Central memory CD8-positive, alpha-beta T cell (primary cell): ENCODE data around the gene TBC1D12.

Experiments used
- ATAC-seq: fragments of 150-1000 bp; cut with Tn5 transposase; replicated peaks from 2 replicates; pipeline ENCODE4 v1.10.0; 2022; ENCODE audit warnings: mild to moderate bottlenecking, moderate FRiP score, moderate number of reproducible peaks; ENCODE audit not compliant: poor library complexity, severe bottlenecking; ENCODE audit errors: extremely low read depth
- DNase-seq, 2 donors: peaks; one replicate each; pipeline ENCODE4 v3.0.0; 2021; ENCODE audit warnings: low spot score in 2 of 2
- H3K27ac Mint-ChIP-seq: one replicate; pipeline ENCODE4 v1.8.0; 2022; ENCODE audit warnings: low read depth, mild to moderate bottlenecking, moderate library complexity, mixed read lengths
- H3K27me3 Mint-ChIP-seq: one replicate; pipeline ENCODE4 v1.8.0; 2022; ENCODE audit warnings: mixed read lengths
- H3K36me3 Mint-ChIP-seq: one replicate; pipeline ENCODE4 v1.8.0; 2022; ENCODE audit warnings: mild to moderate bottlenecking, moderate library complexity, mixed read lengths; ENCODE audit not compliant: insufficient read depth
- H3K4me1 Mint-ChIP-seq: one replicate; pipeline ENCODE4 v1.8.0; 2022; ENCODE audit warnings: mixed read lengths
- H3K4me3 Mint-ChIP-seq: one replicate; pipeline ENCODE4 v1.8.0; 2022; ENCODE audit warnings: mild to moderate bottlenecking, moderate library complexity, mixed read lengths
- H3K9me3 Mint-ChIP-seq: one replicate; pipeline ENCODE4 v1.8.0; 2022; ENCODE audit warnings: mixed read lengths

The TBC1D12 gene

DNA sequence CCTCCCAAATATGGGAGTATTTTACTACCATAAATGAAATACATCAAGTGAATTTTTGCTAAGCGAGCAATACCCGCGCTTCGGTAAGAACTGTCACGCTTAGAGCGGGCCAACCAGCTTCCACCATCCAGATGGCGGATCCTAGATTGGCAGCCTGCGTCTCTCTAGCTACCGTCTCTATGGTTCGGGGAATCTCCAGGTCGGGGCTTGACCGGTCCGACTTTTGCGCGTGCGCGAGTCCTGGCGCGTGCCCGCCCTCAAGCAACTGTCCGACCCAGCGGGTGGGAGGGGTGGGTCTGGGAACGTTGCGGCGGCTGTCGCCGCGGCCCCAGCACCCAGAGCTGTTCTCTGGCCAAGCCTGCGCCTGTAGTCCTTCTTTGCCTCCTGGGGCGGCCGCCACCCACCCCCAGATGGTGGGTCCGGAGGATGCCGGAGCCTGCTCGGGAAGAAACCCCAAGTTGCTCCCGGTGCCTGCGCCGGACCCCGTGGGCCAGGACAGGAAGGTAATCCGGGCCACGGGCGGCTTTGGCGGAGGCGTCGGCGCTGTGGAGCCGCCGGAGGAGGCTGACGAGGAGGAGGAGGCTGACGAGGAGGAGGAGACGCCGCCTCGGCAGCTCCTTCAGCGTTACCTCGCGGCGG lies at the start of gene TBC1D12:
Gene TBC1D12, plus strand, starts transcription at position 338 of the 639 bp plus-strand sequence. Its CDS starts 73 bp downstream, at position 411.
- Mint-ChIP-seq H3K4me1 (peaks cover 10% of the 10 kb centered on the region), H3K27ac (no peak within 1 kb of the TSS), H3K9me3 (no peaks in the 10 kb centered on the region), H3K27me3 (peaks cover 85% of the 10 kb centered on the region), H3K4me3 (peak within 1 kb of the TSS; percentile 70), H3K36me3 (no peaks in the 10 kb centered on the region)
- peak; percentile 17 for ATAC-seq
- DNase-seq: no peak

DNA sequence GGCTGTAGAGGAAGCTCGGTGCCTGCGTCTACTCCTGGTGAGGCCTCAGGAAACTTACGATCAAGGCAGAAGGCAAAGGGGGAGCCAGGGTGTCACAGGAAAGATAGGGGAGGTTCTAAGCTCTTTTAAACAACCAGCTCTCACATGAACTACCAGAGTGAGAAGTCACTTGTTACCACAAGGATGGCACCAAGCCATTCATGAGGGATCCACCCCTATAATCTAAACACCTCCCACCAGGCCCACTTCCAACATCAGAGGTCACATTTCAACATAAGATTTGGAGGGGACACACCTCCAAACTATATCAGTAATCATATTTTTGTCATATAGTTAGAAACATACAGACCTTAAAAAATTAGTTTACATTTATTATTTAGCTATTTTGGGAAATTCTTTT lies 49.0 kb upstream of the TBC1D12 start:
- DNase-seq (no peak), ATAC-seq (no peak)
- Mint-ChIP-seq H3K9me3 (no peaks in the 10 kb centered on the region), H3K4me1 (peaks cover 11% of the 10 kb centered on the region), H3K4me3 (no peak overlapping the region), H3K27ac (no peak overlapping the region), H3K27me3 (no peaks in the 10 kb centered on the region), H3K36me3 (peaks cover 42% of the 10 kb centered on the region)

DNA sequence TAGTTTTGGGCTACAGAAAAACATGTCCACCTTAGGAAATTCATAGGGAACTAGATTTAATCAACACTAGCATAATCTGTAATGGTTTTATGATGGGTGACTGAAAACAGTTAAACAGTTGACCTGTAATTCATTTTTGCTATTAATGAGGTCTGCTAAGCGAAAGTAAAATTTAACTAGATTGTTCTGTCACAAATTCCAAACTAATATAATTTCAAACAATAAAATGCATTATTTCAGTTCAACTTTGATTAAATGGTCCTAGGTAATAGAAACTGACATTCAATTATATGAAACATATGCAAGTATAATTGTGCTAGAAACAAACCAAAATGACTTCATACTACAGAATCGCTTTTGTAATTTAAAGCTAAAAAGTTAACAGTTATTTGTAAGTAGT lies 46.5 kb upstream of the TBC1D12 start:
- no peak overlapping the region for H3K4me3 Mint-ChIP-seq
- DNase-seq: no peak
- H3K27me3 Mint-ChIP-seq: no peaks in the 10 kb centered on the region
- H3K4me1 Mint-ChIP-seq: peaks cover 28% of the 10 kb centered on the region
- no peak overlapping the region for H3K27ac Mint-ChIP-seq
- peaks cover 41% of the 10 kb centered on the region for H3K36me3 Mint-ChIP-seq
- ATAC-seq: no peak
- H3K9me3 Mint-ChIP-seq: no peaks in the 10 kb centered on the region

DNA sequence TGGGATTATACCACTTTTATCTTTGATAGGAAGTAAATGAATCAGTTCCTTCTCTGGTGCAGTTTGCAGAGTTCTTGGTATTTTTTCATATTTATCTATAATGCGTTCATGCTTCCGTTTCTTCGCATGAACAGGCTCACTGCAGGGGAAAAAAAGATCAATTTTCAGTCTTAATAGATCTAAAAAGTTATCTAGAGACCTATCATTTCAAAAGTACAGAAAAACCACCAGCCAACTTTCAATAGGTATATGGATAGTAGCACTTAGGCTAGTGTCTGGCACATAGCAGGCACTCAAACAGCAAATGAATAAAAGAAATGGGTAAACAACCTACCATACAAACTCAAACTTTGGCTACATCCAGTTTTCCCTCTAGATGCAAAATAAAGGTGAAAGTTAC lies 45.1 kb upstream of the TBC1D12 start:
- peaks cover 29% of the 10 kb centered on the region for H3K4me1 Mint-ChIP-seq
- H3K4me3 Mint-ChIP-seq: no peak overlapping the region
- H3K27ac Mint-ChIP-seq: no peak overlapping the region
- ATAC-seq (no peak), DNase-seq (no peak)
- H3K9me3 Mint-ChIP-seq: no peaks in the 10 kb centered on the region
- no peaks in the 10 kb centered on the region for H3K27me3 Mint-ChIP-seq
- H3K36me3 Mint-ChIP-seq: peaks cover 33% of the 10 kb centered on the region

DNA sequence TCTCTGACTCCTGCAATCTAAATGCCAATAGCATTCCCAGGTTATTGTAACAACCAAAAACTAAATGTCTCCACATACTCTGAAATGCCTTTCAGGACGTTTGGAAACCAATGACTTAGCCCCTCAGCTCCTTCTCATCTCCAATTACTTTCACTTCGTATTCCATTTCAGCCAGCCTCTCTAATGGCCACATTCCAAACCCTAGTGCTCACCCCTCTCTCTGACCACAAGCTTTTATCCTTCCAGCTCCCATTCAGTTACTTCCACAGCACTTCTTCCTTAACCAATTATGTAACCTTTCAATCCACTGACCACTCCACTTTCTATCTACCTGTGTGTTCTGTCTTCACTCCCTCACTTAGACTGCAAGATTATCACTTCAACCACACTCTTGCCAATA lies 43.9 kb upstream of the TBC1D12 start:
- Mint-ChIP-seq H3K4me1 (peaks cover 37% of the 10 kb centered on the region), H3K9me3 (no peaks in the 10 kb centered on the region), H3K36me3 (peaks cover 33% of the 10 kb centered on the region), H3K27ac (peak overlapping the region; percentile 2), H3K4me3 (no peak overlapping the region), H3K27me3 (no peaks in the 10 kb centered on the region)
- DNase-seq (no peak), ATAC-seq (no peak)

DNA sequence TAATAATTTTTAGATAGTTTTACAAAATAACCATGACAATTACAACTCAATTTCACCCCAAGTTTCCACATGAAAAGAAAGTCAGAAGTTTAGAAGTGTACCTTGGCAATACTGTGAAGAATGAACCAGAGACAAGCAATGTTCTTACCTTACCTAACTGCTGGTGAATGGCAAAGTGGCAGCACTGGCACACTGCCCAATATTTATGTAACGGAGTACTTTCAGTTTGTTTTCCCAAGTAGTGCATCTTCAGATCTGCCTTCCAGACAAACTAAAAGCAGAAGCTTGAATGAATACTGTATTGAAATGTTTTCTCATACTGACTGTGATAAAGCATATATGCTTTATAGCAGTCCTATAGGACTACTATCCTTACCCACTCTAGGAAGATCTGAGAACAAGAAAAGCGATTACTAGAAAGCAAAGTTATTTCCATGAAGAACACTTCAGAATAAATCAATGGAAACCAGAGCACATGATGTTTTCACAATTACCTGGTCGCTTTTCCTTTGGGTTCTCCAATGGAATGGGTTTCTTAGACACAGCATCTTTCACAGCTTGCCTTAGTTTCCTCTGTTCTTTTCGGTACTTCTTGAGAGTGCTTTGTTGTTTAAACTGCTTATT lies 41.1 kb upstream of the TBC1D12 start:
- H3K27ac Mint-ChIP-seq: peak overlapping the region; percentile 99
- DNase-seq: no peak
- no peak for ATAC-seq
- H3K36me3 Mint-ChIP-seq: peaks cover 26% of the 10 kb centered on the region
- peak overlapping the region; percentile 94 for H3K4me3 Mint-ChIP-seq
- no peaks in the 10 kb centered on the region for H3K9me3 Mint-ChIP-seq
- H3K27me3 Mint-ChIP-seq: no peaks in the 10 kb centered on the region
- peaks cover 37% of the 10 kb centered on the region for H3K4me1 Mint-ChIP-seq

DNA sequence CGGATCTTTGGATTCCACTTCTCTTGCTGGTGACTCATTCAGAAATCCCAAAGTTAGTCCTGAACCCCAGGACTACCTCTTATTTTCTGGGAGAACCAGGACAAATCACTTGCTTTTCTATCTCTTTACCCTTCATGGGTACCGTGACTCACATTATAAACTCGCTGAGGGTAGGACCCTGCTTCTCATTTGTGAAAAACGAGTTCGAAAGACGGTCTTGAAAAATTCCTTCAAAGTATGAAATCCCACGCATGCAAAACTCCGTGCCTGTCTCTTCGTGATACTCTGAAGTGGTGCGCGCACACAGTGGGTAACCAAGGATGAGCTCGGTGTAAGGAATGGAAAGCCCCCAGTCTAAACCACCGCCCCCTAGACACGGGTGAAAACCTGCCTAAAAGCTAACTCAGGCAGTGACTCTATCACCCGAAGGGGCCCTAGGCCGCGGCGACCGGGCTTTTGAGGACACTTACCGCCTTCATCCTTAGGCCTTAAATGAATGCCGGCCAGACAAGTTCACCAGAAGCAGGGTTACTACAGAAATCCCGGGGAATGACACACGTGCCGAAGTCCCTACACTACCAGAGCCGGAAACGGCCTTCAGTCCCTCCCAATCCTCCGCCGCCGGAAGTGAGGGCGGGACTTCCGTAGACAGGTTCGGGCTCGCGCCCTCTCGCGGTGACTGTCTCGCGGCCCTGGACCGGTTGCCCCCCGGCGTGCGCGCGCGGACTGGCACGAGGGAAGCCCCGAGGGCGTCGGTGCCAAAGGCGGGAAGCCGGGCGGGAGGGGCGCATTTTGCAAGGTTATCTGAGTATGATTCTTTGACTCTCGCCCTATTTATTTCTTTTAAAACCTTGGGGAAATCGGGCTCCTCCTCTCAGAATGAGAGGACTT lies 39.7 kb upstream of the TBC1D12 start, which contains the start of gene NOC3L:
Gene NOC3L, minus strand, starts transcription at position 580 of the 891 bp plus-strand sequence. Its CDS starts 101 bp downstream, at position 479.
- peak; percentile 91 for ATAC-seq
- Mint-ChIP-seq H3K27ac (peak within 1 kb of the TSS; percentile 99), H3K36me3 (peaks cover 21% of the 10 kb centered on the region), H3K4me3 (peak within 1 kb of the TSS; percentile 94), H3K4me1 (peaks cover 33% of the 10 kb centered on the region), H3K27me3 (no peaks in the 10 kb centered on the region), H3K9me3 (no peaks in the 10 kb centered on the region)
- peak; percentile 89 to 95 for DNase-seq

DNA sequence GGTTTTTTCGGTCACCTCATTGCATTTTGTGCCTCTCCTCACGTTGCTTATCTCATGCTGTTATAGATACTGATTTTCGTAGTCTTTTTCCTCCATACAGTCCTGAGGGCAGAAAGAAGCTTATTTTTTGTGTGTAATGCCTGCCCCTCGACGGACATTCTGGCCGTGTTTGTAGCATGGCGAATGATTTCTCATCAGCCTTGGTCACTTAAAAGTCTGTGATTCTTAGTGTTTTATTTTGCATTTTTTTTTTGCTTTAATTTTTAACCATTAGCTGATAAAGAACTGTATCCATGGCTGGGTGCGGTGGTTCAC lies 39.1 kb upstream of the TBC1D12 start:
- peak overlapping the region; percentile 99 for H3K27ac Mint-ChIP-seq
- ATAC-seq (peak; percentile 15), DNase-seq (no peak)
- H3K4me1 Mint-ChIP-seq: peaks cover 27% of the 10 kb centered on the region
- peak overlapping the region; percentile 94 for H3K4me3 Mint-ChIP-seq
- H3K36me3 Mint-ChIP-seq: peaks cover 21% of the 10 kb centered on the region
- no peaks in the 10 kb centered on the region for H3K27me3 Mint-ChIP-seq
- H3K9me3 Mint-ChIP-seq: no peaks in the 10 kb centered on the region

DNA sequence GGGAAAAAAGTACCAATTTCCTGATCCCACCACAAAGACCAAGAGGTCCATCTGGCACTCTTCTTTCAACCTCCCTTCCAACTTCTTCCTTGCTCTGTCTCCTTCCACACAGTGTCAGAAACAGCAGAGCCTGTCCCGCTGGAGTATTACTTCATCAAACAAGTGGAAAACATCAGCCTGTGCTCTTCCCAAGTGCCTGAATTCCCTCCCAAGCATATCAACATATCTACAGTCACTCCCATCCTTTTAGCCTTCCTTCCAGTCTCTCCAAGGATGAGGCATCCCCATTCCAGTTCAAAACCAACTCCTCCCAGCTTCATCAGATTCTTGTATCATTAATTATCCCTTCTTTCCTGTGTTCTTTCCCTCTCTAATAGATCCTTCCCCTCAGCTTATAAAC lies 37.9 kb upstream of the TBC1D12 start:
- ATAC-seq: no peak
- H3K27ac Mint-ChIP-seq: no peak overlapping the region
- no peak overlapping the region for H3K4me3 Mint-ChIP-seq
- no peaks in the 10 kb centered on the region for H3K9me3 Mint-ChIP-seq
- H3K36me3 Mint-ChIP-seq: peaks cover 13% of the 10 kb centered on the region
- peaks cover 2% of the 10 kb centered on the region for H3K27me3 Mint-ChIP-seq
- H3K4me1 Mint-ChIP-seq: peaks cover 19% of the 10 kb centered on the region
- no peak for DNase-seq

DNA sequence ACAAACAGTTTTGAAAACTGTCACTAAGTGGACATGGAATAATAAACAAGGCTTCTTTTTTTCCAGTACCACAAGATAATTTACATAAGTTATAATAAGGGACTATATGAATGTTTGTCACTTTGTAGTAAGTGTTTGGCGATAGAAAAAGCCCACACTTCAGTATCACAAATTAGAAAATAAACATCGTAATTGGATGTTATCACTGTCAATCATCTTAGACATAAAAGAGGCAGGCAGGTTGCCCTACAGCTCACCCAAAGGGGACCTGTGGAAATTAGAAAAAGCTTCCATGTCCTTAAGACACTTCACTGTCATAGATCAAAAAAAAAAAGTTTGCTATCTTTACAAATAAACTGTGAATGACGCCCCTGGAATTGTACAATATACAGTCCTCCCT lies 36.0 kb upstream of the TBC1D12 start:
- ATAC-seq (no peak), DNase-seq (no peak)
- H3K27ac Mint-ChIP-seq: no peak overlapping the region
- no peak overlapping the region for H3K4me3 Mint-ChIP-seq
- peaks cover 9% of the 10 kb centered on the region for H3K4me1 Mint-ChIP-seq
- no peaks in the 10 kb centered on the region for H3K9me3 Mint-ChIP-seq
- peaks cover 8% of the 10 kb centered on the region for H3K36me3 Mint-ChIP-seq
- H3K27me3 Mint-ChIP-seq: peaks cover 14% of the 10 kb centered on the region

DNA sequence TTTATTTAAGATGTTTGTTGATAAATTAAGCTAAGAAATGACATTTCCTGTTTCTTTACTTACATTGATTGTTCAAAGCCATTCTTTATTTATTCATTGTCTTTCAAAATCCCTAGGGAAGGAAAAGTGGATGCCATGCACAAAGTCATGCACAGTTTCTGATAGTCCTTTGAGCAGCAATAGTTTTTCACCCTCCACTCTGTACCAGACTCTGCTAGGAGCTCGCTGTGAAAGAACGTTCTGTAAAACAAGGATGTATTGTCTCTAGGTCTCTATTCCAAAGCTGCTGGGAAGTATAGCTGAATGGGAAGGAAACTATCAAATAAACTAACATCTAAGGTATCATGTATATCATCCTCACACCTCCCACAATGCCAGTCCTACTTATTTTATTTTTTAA lies 31.8 kb upstream of the TBC1D12 start:
- Mint-ChIP-seq H3K27ac (no peak overlapping the region), H3K27me3 (peaks cover 51% of the 10 kb centered on the region), H3K4me3 (no peak overlapping the region), H3K9me3 (no peaks in the 10 kb centered on the region), H3K4me1 (no peaks in the 10 kb centered on the region), H3K36me3 (no peaks in the 10 kb centered on the region)
- ATAC-seq: no peak
- DNase-seq: no peak

DNA sequence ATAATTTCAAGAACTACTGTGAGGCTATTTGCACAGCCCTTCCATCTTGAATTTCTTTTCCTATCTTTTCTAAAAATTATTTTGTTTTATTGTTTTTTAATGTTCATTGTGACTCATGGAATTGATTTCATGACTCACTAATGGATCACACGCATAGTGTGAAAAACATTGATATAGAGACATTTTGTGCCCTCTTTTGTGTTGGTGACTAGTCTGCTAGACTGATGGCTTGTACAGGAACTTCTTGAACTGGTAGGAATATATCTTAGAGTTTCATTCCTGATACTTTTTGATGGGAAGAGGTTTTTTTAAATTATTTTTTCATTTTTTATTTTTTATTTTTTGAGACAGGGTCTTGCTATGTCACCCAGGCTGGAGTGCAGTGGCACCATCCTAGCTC lies 27.0 kb upstream of the TBC1D12 start:
- no peaks in the 10 kb centered on the region for H3K36me3 Mint-ChIP-seq
- no peaks in the 10 kb centered on the region for H3K4me1 Mint-ChIP-seq
- ATAC-seq: no peak
- H3K27ac Mint-ChIP-seq: no peak overlapping the region
- H3K27me3 Mint-ChIP-seq: peaks cover 85% of the 10 kb centered on the region
- no peak for DNase-seq
- H3K4me3 Mint-ChIP-seq: no peak overlapping the region
- H3K9me3 Mint-ChIP-seq: no peaks in the 10 kb centered on the region

DNA sequence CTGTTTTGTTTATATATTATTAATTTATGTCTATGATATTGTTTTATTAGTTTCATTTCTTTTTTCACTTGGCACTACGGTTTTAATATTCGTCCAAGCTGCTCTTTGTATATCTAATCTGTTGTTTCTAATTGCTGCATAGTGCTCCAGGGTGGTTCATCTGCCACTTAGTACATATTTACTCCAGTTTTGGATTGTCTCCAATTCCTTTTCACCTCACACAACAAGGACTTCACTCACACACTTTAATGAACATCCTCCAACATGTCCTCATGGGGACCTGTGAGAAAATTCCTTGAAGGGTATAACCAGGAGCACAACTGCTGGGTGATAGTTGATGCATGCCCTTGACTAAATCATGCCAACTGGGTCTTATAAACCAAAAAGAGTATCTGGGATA lies 25.5 kb upstream of the TBC1D12 start:
- H3K36me3 Mint-ChIP-seq: peaks cover 3% of the 10 kb centered on the region
- H3K27me3 Mint-ChIP-seq: peaks cover 83% of the 10 kb centered on the region
- DNase-seq (no peak), ATAC-seq (no peak)
- no peaks in the 10 kb centered on the region for H3K9me3 Mint-ChIP-seq
- no peak overlapping the region for H3K27ac Mint-ChIP-seq
- no peaks in the 10 kb centered on the region for H3K4me1 Mint-ChIP-seq
- H3K4me3 Mint-ChIP-seq: no peak overlapping the region
